ENCODE results near the gene RD3L. TPM values are rescaled to one million over a fixed set of nuclear protein-coding genes. Genes with fewer than 3 reads are reported as not detected.
"Not testable (repeated sequence)": the region's sequence is repeated elsewhere in the genome, so short reads cannot be mapped to it uniquely, and the experiment has no call there.

The RD3L gene
- total RNA-seq, 1 experiment from 2014 or later: not detected

- no peak for DNase-seq (ENCODE audit: low read depth)
- in situ Hi-C loops (cut with HindIII; ENCODE audit: low pct_unique_long_range_greater_than_20kb, low sequenced_read_pairs): no loop called here
Observed at GRCh38 chr14:103931422-103931821, 10.9 kb downstream of the RD3L start.

- in situ Hi-C loops (cut with HindIII; ENCODE audit: low pct_unique_long_range_greater_than_20kb, low sequenced_read_pairs): no loop called here
Observed at GRCh38 chr14:103930051-103930604, 12.2 kb downstream of the RD3L start.

GRCh38 chr14:103928011-103928890 lies 14.1 kb downstream of the RD3L start, which contains the start of gene TDRD9:
Gene TDRD9 (plus strand): TSS chr14:103928456. CDS start chr14:103928510, 54 bp downstream.
- DNase-seq (ENCODE audit: low read depth): no peak

More at GRCh38 chr14:103930051-103930604, 12.2 kb downstream of the RD3L start:
- peak; percentile 35 for DNase-seq (ENCODE audit: low read depth)

GRCh38 chr14:103927566-103927965 lies 14.8 kb downstream of the RD3L start:
- in situ Hi-C loops (cut with HindIII; ENCODE audit: low pct_unique_long_range_greater_than_20kb, low sequenced_read_pairs): no loop called here
- no peak for DNase-seq (ENCODE audit: low read depth)

More at GRCh38 chr14:103928011-103928890, 14.1 kb downstream of the RD3L start, which contains the start of gene TDRD9:
- in situ Hi-C loops (cut with HindIII; ENCODE audit: low pct_unique_long_range_greater_than_20kb, low sequenced_read_pairs): no loop called here

GRCh38 chr14:103925316-103925715 lies 17.0 kb downstream of the RD3L start:
- in situ Hi-C loops (cut with HindIII; ENCODE audit: low pct_unique_long_range_greater_than_20kb, low sequenced_read_pairs): no loop called here

GRCh38 chr14:103923863-103924262 lies 18.5 kb downstream of the RD3L start:
- DNase-seq (ENCODE audit: low read depth): no peak
- in situ Hi-C loops (cut with HindIII; ENCODE audit: low pct_unique_long_range_greater_than_20kb, low sequenced_read_pairs): no loop called here

More at GRCh38 chr14:103925316-103925715, 17.0 kb downstream of the RD3L start:
- DNase-seq (ENCODE audit: low read depth): no peak

- in situ Hi-C loops (cut with HindIII; ENCODE audit: low pct_unique_long_range_greater_than_20kb, low sequenced_read_pairs); DNase-seq (ENCODE audit: low read depth): not testable (repeated sequence)
Observed at GRCh38 chr14:103921855-103922200, 20.5 kb downstream of the RD3L start.

GRCh38 chr14:103920981-103921854 lies 21.1 kb downstream of the RD3L start:
- in situ Hi-C loops (cut with HindIII; ENCODE audit: low pct_unique_long_range_greater_than_20kb, low sequenced_read_pairs): no loop called here
- DNase-seq (ENCODE audit: low read depth): peak; percentile 87

- in situ Hi-C loops (cut with HindIII; ENCODE audit: low pct_unique_long_range_greater_than_20kb, low sequenced_read_pairs): no loop called here
- no peak for DNase-seq (ENCODE audit: low read depth)
Observed at GRCh38 chr14:103916636-103917262, 25.6 kb downstream of the RD3L start.

- DNase-seq (ENCODE audit: low read depth): no peak
- in situ Hi-C loops (cut with HindIII; ENCODE audit: low pct_unique_long_range_greater_than_20kb, low sequenced_read_pairs): no loop called here
Observed at GRCh38 chr14:103915616-103916015, 26.7 kb downstream of the RD3L start.

GRCh38 chr14:103910984-103911383 lies 31.3 kb downstream of the RD3L start:
- no peak for DNase-seq (ENCODE audit: low read depth)
- in situ Hi-C loops (cut with HindIII; ENCODE audit: low pct_unique_long_range_greater_than_20kb, low sequenced_read_pairs): no loop called here

GRCh38 chr14:103910262-103910935 lies 31.9 kb downstream of the RD3L start:
- in situ Hi-C loops (cut with HindIII; ENCODE audit: low pct_unique_long_range_greater_than_20kb, low sequenced_read_pairs): no loop called here
- DNase-seq (ENCODE audit: low read depth): peak; percentile 85

- in situ Hi-C loops (cut with HindIII; ENCODE audit: low pct_unique_long_range_greater_than_20kb, low sequenced_read_pairs): no loop called here
- no peak for DNase-seq (ENCODE audit: low read depth)
Observed at GRCh38 chr14:103909531-103910261, 32.6 kb downstream of the RD3L start.

- DNase-seq (ENCODE audit: low read depth): no peak
- in situ Hi-C loops (cut with HindIII; ENCODE audit: low pct_unique_long_range_greater_than_20kb, low sequenced_read_pairs): no loop called here
Observed at GRCh38 chr14:103908580-103908979, 33.7 kb downstream of the RD3L start.

- no peak for DNase-seq (ENCODE audit: low read depth)
- in situ Hi-C loops (cut with HindIII; ENCODE audit: low pct_unique_long_range_greater_than_20kb, low sequenced_read_pairs): no loop called here
Observed at GRCh38 chr14:103905842-103906456, 36.4 kb downstream of the RD3L start.

GRCh38 chr14:103904493-103905107 lies 37.7 kb downstream of the RD3L start:
- no peak for DNase-seq (ENCODE audit: low read depth)
- in situ Hi-C loops (cut with HindIII; ENCODE audit: low pct_unique_long_range_greater_than_20kb, low sequenced_read_pairs): no loop called here
